ENCODE data around the gene GARIN3.
"Not testable (repeated sequence)": the region's sequence is repeated elsewhere in the genome, so short reads cannot be mapped to it uniquely, and the experiment has no call there.

Gene GARIN3

GRCh38 chr5:157166214-157167213 is at the start of gene GARIN3:
Gene GARIN3 (minus strand): TSS chr5:157166264. CDS start chr5:157166168, 96 bp downstream.
- no peak for DNase-seq (ENCODE audit: low read depth in 2 of 2)

DNA sequence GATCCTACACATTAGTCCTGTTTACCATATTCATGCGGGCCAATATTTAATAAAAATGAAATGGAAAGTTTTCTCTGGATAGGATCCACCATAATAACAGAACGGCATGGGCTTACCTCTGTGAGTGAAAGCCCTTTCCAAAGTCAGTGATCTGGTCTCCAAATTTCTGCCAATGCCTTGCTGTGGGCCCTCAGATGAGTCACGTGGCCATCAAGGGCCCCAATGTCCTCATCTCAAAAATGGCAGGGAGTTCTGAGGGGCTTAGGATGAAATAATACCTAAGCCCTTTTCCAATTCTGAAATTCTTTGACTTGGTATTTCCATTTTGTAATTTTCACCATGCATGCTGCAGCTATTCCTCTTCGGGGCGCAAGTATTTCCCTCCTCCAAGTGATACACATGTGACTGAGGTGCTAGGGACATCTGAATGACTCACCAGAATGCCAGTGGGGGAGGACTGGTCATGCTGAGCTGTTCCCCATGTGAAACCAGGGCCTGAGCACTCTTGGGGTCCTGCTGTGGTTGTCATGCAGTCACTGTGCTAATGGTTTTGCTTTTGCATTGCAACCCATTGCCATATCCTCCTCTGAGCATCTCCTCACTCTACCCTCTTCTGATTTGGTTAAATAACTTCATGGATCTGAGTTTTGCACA is 49.6 kb upstream of the GARIN3 start:
- DNase-seq (ENCODE audit: low read depth in 2 of 2): no peak

- DNase-seq (ENCODE audit: low read depth in 2 of 2): no peak
Measured at GRCh38 chr5:157214861-157215513, 48.9 kb upstream of the GARIN3 start.

DNA sequence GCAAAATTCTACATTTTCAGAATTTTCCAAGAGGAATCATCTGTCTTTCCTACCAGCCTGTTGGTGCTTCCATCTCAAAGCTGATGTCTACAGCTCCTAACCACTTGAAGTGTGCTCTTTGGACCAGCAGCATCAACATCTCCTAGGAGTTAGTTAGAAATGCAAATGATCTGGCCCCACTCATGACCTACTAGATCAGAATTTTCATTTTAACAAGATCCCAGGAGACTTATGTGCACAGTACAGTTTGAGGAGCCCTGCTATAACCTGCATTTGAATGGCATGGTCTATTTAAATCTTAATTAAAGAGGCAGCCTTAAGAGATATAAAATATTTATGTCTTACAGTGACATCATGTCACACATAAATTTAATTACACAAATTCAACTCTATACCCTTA is 48.4 kb upstream of the GARIN3 start:
- DNase-seq (ENCODE audit: low read depth in 2 of 2): no peak

DNA sequence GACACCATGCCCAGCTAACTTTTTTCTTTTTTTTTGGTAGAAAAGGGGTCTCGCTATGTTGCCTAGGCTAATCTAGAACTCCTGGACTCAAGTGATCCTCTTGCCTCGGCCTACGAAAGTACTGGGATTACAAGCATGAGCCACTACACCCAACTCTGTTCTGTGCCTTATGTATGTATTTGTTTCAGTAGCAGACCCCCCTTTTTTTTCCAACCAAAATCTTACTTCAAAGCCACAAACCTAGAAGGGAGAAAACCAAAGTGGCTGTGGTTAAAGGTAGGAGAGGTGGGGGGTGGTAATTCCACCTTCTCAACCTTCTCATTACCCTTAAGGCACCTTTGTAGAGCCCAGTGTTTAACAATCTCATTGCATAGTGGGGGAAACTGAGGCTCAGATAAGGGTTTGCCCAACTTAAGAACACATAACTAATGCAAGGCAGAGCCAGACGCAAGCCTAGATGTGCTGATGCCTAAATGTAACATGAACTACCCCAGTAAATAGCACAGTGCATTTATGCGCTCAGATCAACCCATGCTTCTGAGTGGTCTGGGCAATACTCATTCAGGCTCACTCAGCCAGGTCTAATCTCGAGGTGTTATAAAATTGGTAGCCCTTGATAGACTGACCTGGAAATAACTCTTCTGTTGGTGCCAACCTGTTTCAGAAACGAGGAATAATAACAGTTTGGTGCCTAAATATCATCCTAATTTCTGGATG is 47.6 kb upstream of the GARIN3 start:
- DNase-seq (ENCODE audit: low read depth in 2 of 2): no peak

DNA sequence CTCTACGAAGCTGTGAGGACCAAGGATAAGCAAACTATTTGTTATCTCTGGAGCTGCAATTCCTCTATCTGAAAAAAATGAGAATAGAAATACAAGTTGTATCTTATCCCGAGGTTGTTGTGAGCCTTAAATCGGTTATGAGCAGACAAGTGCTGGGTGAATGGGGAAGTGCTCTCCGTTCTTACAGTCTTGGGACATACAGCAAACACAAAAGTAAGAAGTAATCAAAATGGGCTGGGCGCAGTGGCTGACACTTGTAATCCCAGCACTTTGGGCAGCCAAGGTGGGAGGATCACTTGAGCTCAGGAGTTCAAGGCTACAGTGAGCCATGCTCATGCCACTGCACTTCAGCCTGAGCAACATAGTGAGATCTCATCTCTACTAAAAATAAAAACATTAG is 46.2 kb upstream of the GARIN3 start:
- no peak for DNase-seq (ENCODE audit: low read depth in 2 of 2)

- DNase-seq (ENCODE audit: low read depth in 2 of 2): not testable (repeated sequence)
Measured at GRCh38 chr5:157210652-157211051, 44.6 kb upstream of the GARIN3 start.

DNA sequence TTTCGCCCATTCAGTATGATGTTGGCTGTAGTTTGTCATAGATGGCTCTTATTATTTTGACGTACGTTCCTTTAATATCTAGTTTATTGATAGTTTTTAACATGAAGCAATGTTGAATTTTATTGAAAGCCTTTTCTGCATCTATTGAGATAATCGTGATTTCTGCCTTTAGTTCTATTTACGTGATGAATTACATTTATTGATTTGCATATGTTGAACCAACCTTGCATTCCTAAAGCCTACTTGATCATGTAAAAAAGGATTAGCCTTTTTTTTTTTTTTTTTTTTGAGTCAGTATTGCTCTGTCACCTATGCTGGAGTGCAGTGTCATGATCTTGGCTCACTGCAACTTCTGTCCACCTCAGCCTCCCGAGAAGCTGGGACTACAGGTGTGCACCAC is 39.6 kb upstream of the GARIN3 start:
- no peak for DNase-seq (ENCODE audit: low read depth in 2 of 2)

DNA sequence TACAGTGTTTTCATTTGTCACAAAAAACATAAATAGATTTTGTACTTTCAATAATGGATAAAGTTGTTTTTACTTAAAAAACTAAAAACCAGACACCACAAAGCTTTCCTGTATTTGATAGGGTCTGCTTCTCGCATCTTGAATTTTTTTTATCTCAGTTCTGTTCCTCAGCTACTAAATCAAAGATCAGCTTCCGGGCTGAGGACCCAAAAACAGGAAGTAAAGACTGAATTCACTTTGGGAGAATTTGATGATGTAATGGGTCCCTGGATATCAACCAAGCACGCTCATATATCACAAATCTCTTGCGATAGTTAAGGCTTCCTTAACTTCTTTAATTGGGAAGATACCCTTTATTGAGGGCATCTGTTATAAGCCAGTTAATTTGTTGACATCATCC is 38.7 kb upstream of the GARIN3 start:
- no peak for DNase-seq (ENCODE audit: low read depth in 2 of 2)

DNA sequence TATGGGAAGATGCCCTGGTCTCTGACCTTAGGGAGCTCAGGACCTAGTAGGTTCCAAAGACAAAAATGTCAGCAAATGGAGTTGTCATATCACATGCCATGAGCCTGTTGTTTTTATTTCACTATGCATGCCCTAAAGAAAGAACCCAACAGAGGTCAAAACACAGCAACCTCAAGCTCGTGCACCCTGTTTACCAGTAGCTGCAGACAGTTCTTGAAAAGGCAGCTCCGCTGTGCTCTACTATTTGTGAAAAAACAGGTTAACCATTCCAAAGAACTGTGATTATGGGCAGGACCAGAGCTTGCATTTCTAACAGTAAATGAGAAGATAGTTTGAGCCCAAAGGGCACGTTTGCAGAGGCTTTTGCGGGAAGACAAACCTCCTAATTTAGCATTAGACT is 37.4 kb upstream of the GARIN3 start:
- no peak for DNase-seq (ENCODE audit: low read depth in 2 of 2)

DNA sequence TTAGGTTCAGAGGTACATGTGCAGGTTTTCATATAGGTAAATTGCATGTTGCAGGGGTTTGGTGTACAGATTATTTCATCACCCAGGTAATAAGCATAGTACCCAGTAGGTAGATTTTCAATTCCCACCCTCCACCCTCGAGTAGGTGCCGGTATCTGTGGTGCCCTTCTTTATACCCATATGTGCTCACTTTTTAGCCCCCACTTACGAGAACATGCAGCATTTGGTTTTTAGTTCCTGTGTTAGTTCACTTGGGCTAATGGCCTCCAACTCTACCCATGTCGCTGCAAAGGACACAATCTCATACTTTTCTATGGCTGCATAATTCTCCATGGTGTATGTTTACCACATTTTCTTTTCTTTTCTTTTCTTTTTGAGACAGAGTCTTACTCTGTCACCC is 35.8 kb upstream of the GARIN3 start:
- DNase-seq (ENCODE audit: low read depth in 2 of 2): no peak

- DNase-seq (ENCODE audit: low read depth in 2 of 2): no peak
Measured at GRCh38 chr5:157198277-157198986, 32.4 kb upstream of the GARIN3 start.

DNA sequence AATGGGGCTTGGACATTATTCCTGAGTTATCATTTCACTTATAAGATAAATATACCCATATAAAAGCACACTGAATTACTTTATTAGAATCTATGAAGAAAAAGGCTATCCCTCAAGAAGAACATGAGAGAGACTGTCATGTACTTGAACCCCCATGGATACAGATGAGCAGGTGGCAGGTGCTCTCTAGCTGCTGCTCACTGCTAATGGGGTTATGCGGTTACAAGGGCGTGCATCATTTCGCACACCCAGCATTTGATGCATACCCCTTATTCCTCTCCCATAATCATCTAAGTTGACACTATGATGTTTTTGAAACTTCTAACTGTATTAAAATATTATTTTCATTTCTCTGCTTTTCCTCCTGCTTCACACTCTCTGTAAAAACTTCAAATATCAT is 31.0 kb upstream of the GARIN3 start:
- no peak for DNase-seq (ENCODE audit: low read depth in 2 of 2)

DNA sequence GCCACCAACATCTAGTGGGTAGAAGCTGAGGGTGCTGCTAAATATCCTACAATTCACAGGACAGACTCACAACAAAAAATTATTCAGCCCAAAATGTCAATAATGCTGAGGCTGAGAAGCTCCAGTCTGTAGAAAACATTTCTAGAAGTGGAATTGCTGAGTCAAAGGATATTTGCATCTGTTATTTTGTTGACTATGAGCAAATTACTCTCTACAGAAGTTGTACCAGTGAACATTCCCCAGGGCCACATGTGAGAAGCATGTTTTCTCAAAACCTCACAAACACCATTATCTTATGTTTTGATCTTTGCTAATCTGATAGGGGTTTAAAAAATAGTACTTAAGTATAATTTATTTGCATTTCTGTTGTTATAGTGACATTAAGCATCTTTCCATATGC is 30.0 kb upstream of the GARIN3 start:
- DNase-seq (ENCODE audit: low read depth in 2 of 2): no peak

DNA sequence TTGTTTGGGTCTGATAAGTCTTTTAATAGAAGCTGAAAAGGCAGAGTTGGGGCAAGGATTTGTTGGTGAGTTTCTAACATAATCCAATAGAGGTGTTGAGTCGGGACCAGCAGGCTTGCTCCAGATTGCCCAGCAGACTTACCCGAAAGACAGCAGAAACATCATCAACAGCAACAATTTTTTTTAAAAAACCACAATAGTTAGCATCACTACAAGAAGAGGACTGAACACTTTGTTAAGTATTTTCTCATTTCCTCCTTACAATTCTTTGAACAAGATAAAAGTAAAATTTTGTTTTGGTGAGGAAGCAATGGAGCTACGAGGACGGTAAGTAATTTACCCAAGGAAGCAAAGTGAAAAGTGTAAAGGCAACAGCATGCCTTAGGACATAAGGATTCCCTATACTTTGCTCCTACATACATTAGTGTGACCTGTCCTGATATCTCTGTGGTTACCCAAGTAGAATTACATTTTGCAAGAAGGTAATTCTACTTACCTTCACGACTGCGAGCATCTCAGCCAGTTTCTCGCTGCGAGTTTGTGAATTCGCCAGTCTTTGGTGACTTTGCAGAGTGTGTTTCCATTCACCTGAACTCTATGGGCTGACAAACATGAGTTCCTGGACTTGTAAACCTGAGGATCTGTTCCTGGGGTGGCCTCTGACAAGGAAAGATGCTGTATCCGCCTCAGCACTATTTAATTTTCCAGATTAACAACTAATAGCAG is 27.8 kb upstream of the GARIN3 start:
- no peak for DNase-seq (ENCODE audit: low read depth in 2 of 2)

GRCh38 chr5:157189223-157189622 is 23.2 kb upstream of the GARIN3 start:
- DNase-seq (ENCODE audit: low read depth in 2 of 2): peak in 1 of 2 donors; percentile 36

DNA sequence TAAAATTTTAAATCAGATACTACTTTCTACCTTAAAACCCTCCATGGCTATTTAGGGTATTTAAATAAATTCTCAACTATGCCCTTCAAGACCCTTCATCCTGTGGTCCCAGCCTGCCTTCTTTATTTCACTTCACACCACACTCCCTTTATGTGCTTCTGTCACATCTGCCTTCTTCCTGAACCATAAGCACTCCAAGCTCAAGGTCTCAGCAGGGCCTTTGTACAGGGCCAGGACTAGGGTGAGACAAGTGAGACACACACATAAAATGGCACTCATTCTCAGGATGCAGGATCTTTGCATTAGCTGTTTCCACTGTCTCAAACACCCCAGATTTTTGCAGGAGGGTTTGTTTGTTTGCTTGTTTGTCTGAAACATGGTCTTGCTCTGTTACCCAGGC is 22.2 kb upstream of the GARIN3 start:
- DNase-seq (ENCODE audit: low read depth in 2 of 2): no peak

DNA sequence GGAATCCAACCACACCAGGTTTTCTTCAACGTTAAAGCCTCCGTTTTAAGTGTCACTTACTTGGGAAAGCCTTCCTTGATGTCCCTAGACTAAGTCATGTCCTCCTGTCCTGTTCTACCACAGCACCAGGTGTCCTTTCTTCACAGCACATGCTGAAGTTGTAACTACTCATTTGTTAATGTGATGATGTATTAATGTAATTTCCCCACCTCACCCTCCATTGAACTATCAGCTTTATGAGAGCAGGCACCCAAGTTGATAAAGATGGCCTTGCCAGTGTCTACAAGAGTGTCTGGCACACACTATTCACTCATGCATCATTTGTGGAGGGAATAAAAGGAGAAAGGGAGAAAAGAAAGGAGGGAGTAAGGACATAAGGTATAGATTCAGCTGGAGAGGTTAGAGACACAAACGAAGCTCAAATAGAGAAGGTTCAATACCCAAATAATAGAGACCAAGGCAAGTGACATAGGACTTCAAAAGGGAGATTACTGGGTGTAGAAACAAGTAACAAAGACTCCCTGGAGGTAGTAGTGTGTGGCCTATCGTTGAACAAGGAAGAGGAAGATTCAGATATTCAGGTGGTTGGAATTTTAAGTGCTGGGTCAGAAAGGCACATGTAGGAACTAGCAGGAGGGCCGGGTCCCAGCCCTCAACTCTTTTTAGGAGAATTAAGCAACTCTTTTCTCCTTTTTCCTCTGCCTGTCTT is 21.1 kb upstream of the GARIN3 start:
- no peak for DNase-seq (ENCODE audit: low read depth in 2 of 2)

GRCh38 chr5:157186309-157187045 is 20.4 kb upstream of the GARIN3 start:
- no peak for DNase-seq (ENCODE audit: low read depth in 2 of 2)

Measured in stimulated activated CD4-positive, alpha-beta T cell treated with anti-CD3 and anti-CD28 coated beads, Interleukin-1b, Interleukin-23, amount 100 ng/mL, for 4 hours (primary cell).